ENCODE results near the gene FAIM2.

- TF ChIP-seq EZH2 (IDR thresholded peaks at IDR 0.05; ENCODE audit: insufficient read depth, poor library complexity, severe bottlenecking), result no peak
- TF ChIP-seq EZH2phosphoT487 (IDR thresholded peaks at IDR 0.05; ENCODE audit: insufficient read depth, low read depth), result no peak
Observed at GRCh38 chr12:49944046-49944445, 40.3 kb upstream of the FAIM2 start.

Measured in GM23248 (cell line).